CD4-positive, alpha-beta T cell treated with Interferon gamma for 1 hour (primary cell): ENCODE results near the gene LIMS2.
A peak's percentile ranks its signal among the peaks of the same experiment; 100 is the strongest.

Experiments used
- DNase-seq: peaks from one replicate; pipeline ENCODE4 v3.0.0-alpha.2; 2020

Gene LIMS2

GRCh38 chr2:127656569-127657231 is 18.6 kb downstream of the LIMS2 start:
- DNase-seq, result no peak

- no peak for DNase-seq
These were observed 19.9 kb downstream of the LIMS2 start for GRCh38 chr2:127655209-127656073.

- no peak for DNase-seq
These were observed 20.5 kb downstream of the LIMS2 start for GRCh38 chr2:127654838-127655175.

- DNase-seq, result no peak
These were observed 21.1 kb downstream of the LIMS2 start for GRCh38 chr2:127654084-127654837.

- no peak for DNase-seq
These were observed 21.8 kb downstream of the LIMS2 start for GRCh38 chr2:127653421-127654083.

GRCh38 chr2:127652786-127653357 is 22.5 kb downstream of the LIMS2 start:
- DNase-seq, result no peak

- DNase-seq, result no peak
These were observed 23.3 kb downstream of the LIMS2 start for GRCh38 chr2:127651971-127652550.

- no peak for DNase-seq
These were observed 23.9 kb downstream of the LIMS2 start for GRCh38 chr2:127651381-127651809.

GRCh38 chr2:127650785-127651380 is 24.4 kb downstream of the LIMS2 start:
- no peak for DNase-seq

- DNase-seq, result no peak
These were observed 25.1 kb downstream of the LIMS2 start for GRCh38 chr2:127650041-127650784.

GRCh38 chr2:127649684-127650040 is 25.7 kb downstream of the LIMS2 start:
- DNase-seq, result peak; percentile 73

- DNase-seq, result no peak
These were observed 26.2 kb downstream of the LIMS2 start for GRCh38 chr2:127649100-127649611.

- no peak for DNase-seq
These were observed 27.0 kb downstream of the LIMS2 start for GRCh38 chr2:127648321-127648720.

GRCh38 chr2:127647242-127648190 is 27.8 kb downstream of the LIMS2 start:
- DNase-seq, result no peak

- DNase-seq, result no peak
These were observed 28.7 kb downstream of the LIMS2 start for GRCh38 chr2:127646487-127647241.

- no peak for DNase-seq
These were observed 29.7 kb downstream of the LIMS2 start, which contains the start of gene GPR17 for GRCh38 chr2:127645395-127646291. GPR17 (plus strand) TSS chr2:127646153; CDS start chr2:127650736, 4,583 bp downstream.

- no peak for DNase-seq
These were observed 30.3 kb downstream of the LIMS2 start for GRCh38 chr2:127645026-127645394.
